Lung (tissue), 12 donors: ENCODE data around the gene ZFP64. TPM values are rescaled to one million over a fixed set of nuclear protein-coding genes. Genes with fewer than 3 reads are reported as not detected.
"Not testable (repeated sequence)": the region's sequence is repeated elsewhere in the genome, so short reads cannot be mapped to it uniquely, and the experiment has no call there.

Experiments
- ATAC-seq: fragments of 200-7000 bp; cut with Tn5 transposase; one replicate; pipeline ENCODE4 v1.9.1; 2020; ENCODE audit warnings: moderate number of reproducible peaks; ENCODE audit not compliant: insufficient read depth, low FRiP score
- DNase-seq, 3 donors: peaks; one replicate each; pipeline ENCODE4 v3.0.0-alpha.2; 2013 to 2017
- H3K27ac ChIP-seq, 2 donors: one replicate each; pipeline ENCODE4 v1.5.1; 2013; ENCODE audit warnings: mild to moderate bottlenecking in 2 of 2, moderate library complexity in 2 of 2, control low read depth in 1 of 2, inconsistent platforms in 1 of 2, low read depth in 1 of 2, low read length in 1 of 2
- H3K27me3 ChIP-seq, 3 donors: one replicate each; pipeline ENCODE4 v1.5.1; 2013; ENCODE audit warnings: low read length in 2 of 3; ENCODE audit not compliant: control insufficient read depth in 3 of 3, insufficient read depth in 3 of 3
- H3K36me3 ChIP-seq, 4 donors: one replicate each; pipeline ENCODE4 v1.5.1; 2013; ENCODE audit warnings: low read length in 4 of 4, mild to moderate bottlenecking in 1 of 4, moderate library complexity in 1 of 4; ENCODE audit not compliant: control insufficient read depth in 4 of 4, insufficient read depth in 4 of 4
- H3K4me1 ChIP-seq, 5 donors: one replicate each; pipeline ENCODE4 v1.5.1; 2013; ENCODE audit warnings: low read length in 5 of 5, mild to moderate bottlenecking in 2 of 5, moderate library complexity in 1 of 5; ENCODE audit not compliant: control insufficient read depth in 5 of 5, insufficient read depth in 5 of 5
- H3K4me3 ChIP-seq: one replicate; pipeline ENCODE4 v1.5.1; 2013; ENCODE audit warnings: mild to moderate bottlenecking, control low read depth, moderate library complexity
- H3K9ac ChIP-seq, 2 donors: one replicate each; pipeline ENCODE4 v1.5.1; 2013; ENCODE audit warnings: low read length in 2 of 2, control low read depth in 1 of 2; ENCODE audit not compliant: insufficient read depth in 1 of 2
- H3K9me3 ChIP-seq, 4 donors: one replicate each; pipeline ENCODE4 v1.5.1; 2013; ENCODE audit warnings: low read length in 3 of 4, mild to moderate bottlenecking in 1 of 4, moderate library complexity in 1 of 4; ENCODE audit not compliant: control insufficient read depth in 4 of 4, insufficient read depth in 3 of 4
- WGBS, 2 donors: extraction: QIAGEN DNeasy Blood & Tissue Kit; methylation state at CpG; one replicate each; pipeline ENCODE4 v1.1.7; 2013; 5-methylcytosine and 5-hydroxymethylcytosine counted together
- polyA plus RNA-seq, 2 donors: library from polyadenylated mRNA; stranded (reverse); fragments of 200-250 nt; gene quantifications; one replicate each; pipeline ENCODE4 v1.2.1, GENCODE V29; 2013
- total RNA-seq, 2 donors: library from RNA; depleted of rRNA in 1 of 2; stranded (reverse); fragments of >200 nt in 1 of 2; gene quantifications; one replicate each; pipeline ENCODE4 v1.2.1, GENCODE V29; 2014 to 2021
- TF ChIP-seq, protein P1 (sequence below): IDR thresholded peaks from 2 replicates; pipeline ENCODE4 v1.5.1; 2012; ENCODE audit warnings: mild to moderate bottlenecking; ENCODE audit errors: control extremely low read depth, extremely low read depth
- donor health status: control.
- donor health status: control.
- donor health status: Bipolar disorder and iron deficiency.
- donor health status: healthy.
- donor health status: DM: yes; HTN: yes; CAD: no.

Gene ZFP64
- total and polyA plus RNA-seq, 4 donors, result 3.1 to 11.5 (median 7.4) TPM

DNA sequence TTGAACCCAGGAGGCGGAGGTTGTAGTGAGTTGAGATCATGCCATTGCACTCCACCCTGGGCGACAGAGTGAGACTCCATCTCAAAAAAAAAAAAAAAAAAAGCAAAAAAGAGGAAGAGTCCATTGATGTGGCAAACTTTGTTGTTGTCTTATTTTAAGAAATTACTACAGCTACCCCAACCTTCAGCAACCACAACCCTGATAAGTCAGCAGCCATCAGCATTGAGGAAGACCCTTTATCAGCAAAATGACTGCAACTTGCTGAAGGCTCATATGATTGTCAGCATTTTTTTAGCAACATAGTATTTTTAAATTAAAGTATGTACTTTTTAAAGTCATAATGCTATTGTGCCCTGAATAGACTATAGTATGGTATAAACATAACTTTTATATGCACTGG is 48.8 kb downstream of the ZFP64 start:
- Histone ChIP-seq H3K4me1 (no peaks in the 10 kb centered on the region), H3K4me3 (no peak overlapping the region), H3K9ac (no peak overlapping the region), H3K27me3 (no peaks in the 10 kb centered on the region), H3K9me3 (peaks cover 0 to 3% (median 1%) of the 10 kb centered on the region in 4 donors), H3K27ac (no peak overlapping the region), H3K36me3 (peaks cover 0 to 6% (median 1%) of the 10 kb centered on the region in 4 donors)
- TF ChIP-seq, protein P1, sequence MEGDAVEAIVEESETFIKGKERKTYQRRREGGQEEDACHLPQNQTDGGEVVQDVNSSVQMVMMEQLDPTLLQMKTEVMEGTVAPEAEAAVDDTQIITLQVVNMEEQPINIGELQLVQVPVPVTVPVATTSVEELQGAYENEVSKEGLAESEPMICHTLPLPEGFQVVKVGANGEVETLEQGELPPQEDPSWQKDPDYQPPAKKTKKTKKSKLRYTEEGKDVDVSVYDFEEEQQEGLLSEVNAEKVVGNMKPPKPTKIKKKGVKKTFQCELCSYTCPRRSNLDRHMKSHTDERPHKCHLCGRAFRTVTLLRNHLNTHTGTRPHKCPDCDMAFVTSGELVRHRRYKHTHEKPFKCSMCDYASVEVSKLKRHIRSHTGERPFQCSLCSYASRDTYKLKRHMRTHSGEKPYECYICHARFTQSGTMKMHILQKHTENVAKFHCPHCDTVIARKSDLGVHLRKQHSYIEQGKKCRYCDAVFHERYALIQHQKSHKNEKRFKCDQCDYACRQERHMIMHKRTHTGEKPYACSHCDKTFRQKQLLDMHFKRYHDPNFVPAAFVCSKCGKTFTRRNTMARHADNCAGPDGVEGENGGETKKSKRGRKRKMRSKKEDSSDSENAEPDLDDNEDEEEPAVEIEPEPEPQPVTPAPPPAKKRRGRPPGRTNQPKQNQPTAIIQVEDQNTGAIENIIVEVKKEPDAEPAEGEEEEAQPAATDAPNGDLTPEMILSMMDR, result no peak
- 80% methylated on average over 2 of the region's 2 CpGs; no CpG with 5 or more reads in 1 of the 2 donors for WGBS, 2 donors
- no peak for DNase-seq
- ATAC-seq, result no peak

DNA sequence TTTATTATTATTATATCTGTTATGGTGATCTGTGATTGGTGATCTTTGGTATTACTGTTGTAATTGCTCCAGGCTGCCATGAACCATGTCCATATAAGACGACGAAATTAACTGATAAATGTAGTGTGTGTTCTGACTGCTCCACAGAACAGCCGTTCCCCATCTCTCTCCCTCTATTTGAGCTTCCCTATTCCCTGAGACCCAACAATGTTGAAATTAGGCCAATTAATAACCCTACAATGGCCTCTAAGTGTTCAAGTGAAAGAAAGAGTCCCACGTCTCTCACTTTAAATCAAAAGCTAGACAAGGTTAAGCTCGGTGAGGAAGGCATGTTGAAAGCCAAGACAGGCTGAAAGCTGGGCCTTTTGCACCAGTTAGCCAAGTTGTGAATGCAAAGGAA is 51.6 kb downstream of the ZFP64 start:
- no peak overlapping the region for H3K4me3 ChIP-seq
- H3K27ac ChIP-seq, result no peak overlapping the region
- H3K9me3 ChIP-seq, result peaks cover 0 to 3% (median 1%) of the 10 kb centered on the region in 4 donors
- WGBS, 2 donors, result 89 to 90% methylated on average over 5 of the region's 5 CpGs
- ATAC-seq (no peak), DNase-seq (peak; percentile 25 to 87 (median 84))
- H3K27me3 ChIP-seq, result no peaks in the 10 kb centered on the region
- no peaks in the 10 kb centered on the region for H3K4me1 ChIP-seq
- TF ChIP-seq, protein P1, result no peak
- peaks cover 0 to 6% (median 1%) of the 10 kb centered on the region in 4 donors for H3K36me3 ChIP-seq
- H3K9ac ChIP-seq, result no peak overlapping the region

DNA sequence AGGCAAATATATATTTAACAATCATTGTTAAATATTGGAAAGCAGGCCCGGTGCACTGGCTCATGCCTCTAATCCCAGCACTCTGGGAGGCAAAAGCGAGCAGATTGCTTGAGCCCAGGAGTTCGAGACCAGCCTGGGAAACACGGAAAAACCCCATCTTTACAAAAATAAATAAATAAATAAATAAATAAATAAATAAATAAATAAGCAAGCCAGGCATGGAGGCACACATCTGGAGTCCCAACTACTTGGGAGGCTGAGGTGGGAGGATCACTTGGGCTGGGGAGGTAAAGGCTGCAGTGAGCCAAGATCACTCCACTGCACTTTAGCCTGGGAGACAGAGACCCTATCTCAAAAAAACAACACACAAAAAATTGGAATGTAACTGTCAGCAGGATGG is 53.7 kb downstream of the ZFP64 start:
- DNase-seq (no peak), ATAC-seq (no peak)
- TF ChIP-seq, protein P1, result no peak
- Histone ChIP-seq H3K9ac (no peak overlapping the region), H3K9me3 (peaks cover 0 to 3% (median 1%) of the 10 kb centered on the region in 4 donors), H3K27ac (no peak overlapping the region), H3K36me3 (peaks cover 0 to 6% (median 1%) of the 10 kb centered on the region in 4 donors), H3K4me3 (no peak overlapping the region), H3K4me1 (no peaks in the 10 kb centered on the region), H3K27me3 (no peaks in the 10 kb centered on the region)
- WGBS, 2 donors, result 95 to 98% methylated on average over 4 of the region's 4 CpGs

DNA sequence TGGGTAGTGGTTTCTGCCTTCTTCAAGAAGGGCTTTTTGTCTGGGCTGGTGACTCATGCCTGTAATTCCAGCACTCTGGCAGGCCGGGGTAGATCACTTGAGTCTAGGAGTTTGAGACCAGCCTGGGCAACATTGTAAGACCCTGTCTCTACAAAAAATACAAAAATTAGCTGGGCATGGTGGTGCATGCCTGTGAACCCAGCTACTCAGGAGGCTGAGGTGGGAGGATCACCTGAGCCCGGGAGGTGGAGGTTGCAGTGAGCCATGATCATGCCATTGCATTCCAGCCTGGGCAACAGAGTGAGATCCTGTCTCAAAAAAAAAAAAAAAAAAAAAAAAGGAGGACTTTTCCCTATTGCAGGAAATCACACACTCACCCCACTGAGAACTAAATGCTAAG is 57.9 kb downstream of the ZFP64 start:
- not testable (repeated sequence) for H3K4me3 ChIP-seq, H3K4me1 ChIP-seq, H3K9ac ChIP-seq, H3K9me3 ChIP-seq, ATAC-seq, H3K36me3 ChIP-seq, H3K27ac ChIP-seq, DNase-seq, H3K27me3 ChIP-seq
- WGBS, 2 donors, result 88 to 92% methylated on average over 2 of the region's 2 CpGs
